Measurements from ENCODE around the gene COL20A1. TPM values are rescaled to one million over a fixed set of nuclear protein-coding genes. Genes with fewer than 3 reads are reported as not detected.
A peak's percentile ranks its signal among the peaks of the same experiment; 100 is the strongest.

Gene COL20A1
- total RNA-seq, 1 donor from 2014 or later, result not detected

DNA sequence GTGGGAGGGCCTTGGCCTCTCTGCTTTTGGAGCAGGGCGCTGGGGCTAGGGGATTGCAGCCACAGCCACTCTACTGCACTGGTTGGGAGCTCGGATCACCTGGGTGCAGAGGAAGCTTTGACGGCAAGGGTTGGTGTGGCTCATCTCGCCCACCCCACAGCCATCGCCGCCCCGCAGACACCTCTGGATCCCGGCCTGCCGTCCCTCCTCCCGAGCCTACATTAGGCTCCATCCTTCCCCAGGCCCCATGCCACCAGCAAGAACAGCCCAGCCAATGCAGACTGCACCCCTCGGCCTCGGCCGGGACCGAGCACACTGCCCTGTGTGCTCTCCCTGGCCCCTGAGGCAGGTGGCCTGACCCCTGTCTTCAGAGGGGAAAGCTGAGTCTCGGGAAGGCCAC lies 32.5 kb upstream of the COL20A1 start:
- ATAC-seq (no peak), DNase-seq (ENCODE audit: low spot score) (no peak)

DNA sequence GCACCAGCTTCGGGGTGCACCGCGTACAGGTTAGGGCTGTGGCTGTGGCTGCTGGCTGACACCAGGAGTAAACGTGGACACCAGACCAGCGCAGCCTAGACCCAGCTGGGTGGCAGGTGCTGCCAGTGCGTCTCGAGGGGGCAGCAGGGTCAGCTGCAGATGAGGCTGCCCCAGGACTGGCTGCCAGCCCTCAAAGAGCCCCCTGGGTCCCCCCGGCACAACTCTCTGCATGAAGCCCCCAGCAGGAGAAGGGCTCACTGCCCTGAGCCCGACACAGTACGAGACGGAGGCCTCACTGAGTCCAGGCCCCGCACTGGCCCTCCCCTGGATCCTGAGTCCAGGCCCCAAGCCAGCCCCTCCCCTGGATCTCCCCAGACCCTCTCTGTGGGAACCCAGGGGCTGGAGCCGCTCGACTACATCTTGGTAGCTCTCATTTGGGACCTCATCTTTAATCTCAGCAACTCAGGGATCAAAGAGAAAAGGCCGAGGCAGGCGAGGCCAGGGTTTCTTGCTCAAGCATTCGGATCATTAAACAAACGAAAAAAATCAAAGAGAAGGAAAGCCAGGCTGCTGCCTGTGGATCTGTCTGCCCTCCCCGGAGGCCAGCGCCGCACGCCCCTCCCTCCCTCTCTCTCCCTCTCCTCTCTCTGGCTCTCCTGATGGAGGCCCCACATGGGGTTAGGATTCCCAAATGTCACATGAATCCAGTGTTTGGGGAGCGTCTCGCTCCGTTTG lies 31.8 kb upstream of the COL20A1 start:
- ATAC-seq, result no peak

DNA sequence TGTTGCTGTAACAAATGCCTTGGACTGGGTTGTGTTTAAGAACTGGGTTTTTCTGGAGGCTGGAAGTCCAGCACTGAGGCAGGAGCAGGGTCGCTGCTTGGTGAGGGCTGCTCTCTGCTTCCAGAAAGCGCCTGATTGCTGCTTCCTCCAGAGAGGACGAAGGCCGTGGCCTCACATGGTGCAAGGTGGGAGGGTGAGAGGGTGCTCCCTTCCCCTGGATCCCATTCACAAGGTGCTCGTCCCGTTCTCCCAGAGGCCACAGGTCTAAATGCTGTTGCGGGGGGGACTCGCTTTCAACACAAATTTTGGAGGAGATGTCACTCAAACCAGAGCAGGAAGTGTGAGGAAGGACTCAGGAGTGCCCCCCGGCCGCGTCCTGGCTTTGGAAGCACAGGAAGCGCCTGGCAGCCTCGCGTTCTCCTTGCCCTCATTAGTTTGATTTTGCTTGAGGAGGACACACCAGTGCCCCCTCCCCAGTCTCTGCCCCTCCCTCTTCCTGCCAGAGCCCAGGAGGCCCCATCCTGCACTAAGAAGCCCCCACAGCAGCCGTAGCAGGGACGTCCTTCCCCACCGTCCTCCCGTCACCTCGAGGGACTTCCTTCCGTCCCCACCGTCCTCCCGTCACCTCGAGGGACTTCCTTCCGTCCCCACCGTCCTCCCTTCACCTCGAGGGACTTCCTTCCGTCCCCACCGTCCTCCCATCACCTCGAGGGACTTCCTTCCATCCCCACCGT lies 31.0 kb upstream of the COL20A1 start:
- ATAC-seq, result no peak
- no peak for DNase-seq (ENCODE audit: low spot score)

More for the DNA sequence above, 31.8 kb upstream of the COL20A1 start:
- no peak for DNase-seq (ENCODE audit: low spot score)

- no peak for ATAC-seq
- no peak for DNase-seq (ENCODE audit: low spot score)
Measured at GRCh38 chr20:63262836-63263235, 30.1 kb upstream of the COL20A1 start.

DNA sequence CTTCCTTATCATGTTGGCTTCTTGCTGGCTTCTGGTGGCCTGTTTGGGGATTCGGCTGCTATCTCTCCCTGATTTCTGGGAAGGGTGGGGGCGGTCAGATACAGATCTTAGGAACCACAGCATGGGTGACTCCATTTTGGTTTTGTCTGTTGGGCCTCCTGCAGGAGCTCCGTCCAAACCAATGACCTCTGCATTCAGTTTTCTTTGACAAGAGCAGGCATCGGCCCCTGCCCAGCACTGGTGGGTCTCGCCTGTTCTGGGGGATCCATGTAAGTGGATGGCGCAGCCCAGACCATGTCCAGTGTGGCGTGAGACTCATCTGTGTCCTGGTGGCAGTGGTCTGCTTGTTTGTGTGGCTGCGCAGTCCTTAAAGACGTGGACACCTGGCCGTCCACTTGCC lies 29.0 kb upstream of the COL20A1 start:
- ATAC-seq (no peak), DNase-seq (ENCODE audit: low spot score) (no peak)

GRCh38 chr20:63264519-63264918 lies 28.5 kb upstream of the COL20A1 start:
- ATAC-seq, result no peak
- DNase-seq (ENCODE audit: low spot score), result no peak

GRCh38 chr20:63265891-63266515 lies 27.0 kb upstream of the COL20A1 start:
- DNase-seq (ENCODE audit: low spot score) (no peak), ATAC-seq (no peak)

GRCh38 chr20:63267691-63268090 lies 25.3 kb upstream of the COL20A1 start:
- ATAC-seq, result no peak
- no peak for DNase-seq (ENCODE audit: low spot score)

DNA sequence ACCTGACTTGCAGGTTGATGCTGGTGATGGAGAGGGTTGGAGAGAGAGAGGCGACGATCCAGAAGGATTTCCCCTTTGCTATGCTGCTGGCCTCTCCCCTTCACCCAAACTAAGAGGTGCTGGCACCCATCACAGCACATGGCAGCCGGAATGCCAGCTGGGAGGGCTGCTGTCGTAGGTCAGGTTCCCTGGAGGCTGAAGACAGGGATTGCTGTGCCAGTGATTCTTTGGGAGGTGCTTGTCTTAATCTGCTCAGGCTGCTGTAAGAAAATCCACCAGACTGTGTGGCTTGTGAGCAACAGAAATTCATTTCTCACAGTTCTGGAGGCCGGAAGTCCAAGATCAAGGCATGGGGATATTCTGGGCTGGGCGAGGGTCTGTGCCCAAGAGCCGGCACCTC lies 24.7 kb upstream of the COL20A1 start:
- no peak for ATAC-seq

DNA sequence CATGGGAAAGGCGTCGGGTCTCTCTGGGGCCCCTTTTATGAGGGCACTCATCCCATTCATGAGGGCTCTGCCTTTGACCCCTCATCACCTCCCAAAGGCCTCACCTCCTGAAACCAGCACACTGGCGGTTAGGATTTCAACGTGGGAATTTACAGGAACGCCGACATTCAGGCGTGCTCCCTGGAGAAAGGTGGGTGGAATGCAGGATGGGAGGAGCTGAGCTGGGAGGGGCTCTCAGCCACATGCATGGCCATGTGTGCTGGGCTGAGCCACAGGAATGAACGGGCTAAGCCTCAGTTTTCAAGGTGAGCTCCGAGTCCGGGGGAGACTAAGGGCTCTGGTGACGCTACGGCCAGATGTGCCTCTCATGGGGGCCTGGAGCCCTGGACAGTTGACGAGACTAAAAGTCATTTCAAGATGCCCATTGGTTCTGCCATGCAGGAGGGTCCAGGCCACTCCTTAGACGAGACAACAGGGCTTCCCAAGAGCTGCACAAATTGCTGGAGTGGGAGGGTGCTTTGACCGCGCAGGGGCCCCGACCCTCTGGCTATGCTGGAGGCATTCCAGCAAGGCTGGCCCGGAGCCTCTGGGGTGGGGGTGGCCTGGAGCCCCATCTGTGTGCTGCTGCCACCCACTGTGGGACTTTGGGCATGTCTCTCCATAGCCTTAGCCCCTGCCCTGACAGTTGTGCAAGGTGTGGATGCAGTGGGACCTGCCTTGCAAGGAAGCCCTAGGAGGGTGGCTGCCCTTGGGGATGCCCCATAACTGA lies 24.1 kb upstream of the COL20A1 start:
- DNase-seq (ENCODE audit: low spot score) (no peak), ATAC-seq (no peak)

More for the DNA sequence above, 24.7 kb upstream of the COL20A1 start:
- DNase-seq (ENCODE audit: low spot score), result no peak

DNA sequence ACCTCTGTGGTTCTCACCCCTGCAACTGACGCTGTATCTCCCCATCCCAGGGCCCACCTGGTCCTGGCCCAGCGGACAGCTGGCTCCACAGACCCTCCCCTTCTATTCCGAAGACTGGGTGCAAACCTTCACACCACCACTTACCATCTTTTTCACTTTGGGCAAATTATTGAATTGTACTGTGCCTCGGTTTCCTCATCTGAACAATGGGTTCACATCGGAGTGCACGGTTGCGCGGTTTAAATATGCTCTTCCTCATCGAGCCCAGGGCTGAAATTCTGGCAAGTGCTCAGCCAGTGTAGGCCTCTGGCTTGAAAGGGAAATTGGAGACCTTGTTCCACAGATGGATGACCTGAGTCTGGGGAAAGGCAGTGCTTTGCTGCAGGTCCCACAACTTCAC lies 23.3 kb upstream of the COL20A1 start:
- DNase-seq (ENCODE audit: low spot score) (no peak), ATAC-seq (no peak)

GRCh38 chr20:63270606-63271325 lies 22.2 kb upstream of the COL20A1 start:
- no peak for DNase-seq (ENCODE audit: low spot score)
- ATAC-seq, result no peak

- ATAC-seq, result peak; percentile 97
- DNase-seq (ENCODE audit: low spot score), result peak; percentile 87
Measured at GRCh38 chr20:63272105-63273058, 20.6 kb upstream of the COL20A1 start, which contains the start of gene ARFGAP1. ARFGAP1 (plus strand) TSS chr20:63272813; CDS start chr20:63275581, 2,768 bp downstream.

DNA sequence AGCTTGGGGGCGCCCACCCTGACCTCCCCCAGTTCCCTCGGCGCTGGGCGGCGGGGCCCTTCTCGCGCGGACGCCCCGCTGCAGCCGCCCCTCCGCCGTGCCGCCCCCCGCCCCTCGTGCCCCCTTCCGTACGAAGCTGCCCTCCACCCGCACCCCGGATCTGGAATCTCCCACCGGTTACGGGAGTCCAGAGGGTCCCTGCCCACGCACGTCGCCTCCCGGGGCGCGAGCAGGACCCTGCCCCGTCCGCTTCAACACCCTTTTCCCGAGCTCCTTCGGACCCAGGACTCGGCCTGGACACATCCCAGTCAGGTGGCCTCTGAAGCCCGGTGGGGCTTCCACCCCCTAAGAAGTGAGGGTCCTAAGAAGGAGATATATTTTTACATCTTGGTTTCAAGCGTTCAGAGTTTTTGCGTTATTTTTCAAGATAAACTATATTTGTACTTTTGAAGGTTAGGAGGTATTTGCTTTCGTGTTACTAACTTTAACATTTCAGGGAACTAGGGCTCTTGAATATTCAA lies 19.9 kb upstream of the COL20A1 start:
- DNase-seq (ENCODE audit: low spot score), result no peak
- no peak for ATAC-seq

GRCh38 chr20:63273635-63274380 lies 19.2 kb upstream of the COL20A1 start:
- ATAC-seq, result no peak
- no peak for DNase-seq (ENCODE audit: low spot score)

DNA sequence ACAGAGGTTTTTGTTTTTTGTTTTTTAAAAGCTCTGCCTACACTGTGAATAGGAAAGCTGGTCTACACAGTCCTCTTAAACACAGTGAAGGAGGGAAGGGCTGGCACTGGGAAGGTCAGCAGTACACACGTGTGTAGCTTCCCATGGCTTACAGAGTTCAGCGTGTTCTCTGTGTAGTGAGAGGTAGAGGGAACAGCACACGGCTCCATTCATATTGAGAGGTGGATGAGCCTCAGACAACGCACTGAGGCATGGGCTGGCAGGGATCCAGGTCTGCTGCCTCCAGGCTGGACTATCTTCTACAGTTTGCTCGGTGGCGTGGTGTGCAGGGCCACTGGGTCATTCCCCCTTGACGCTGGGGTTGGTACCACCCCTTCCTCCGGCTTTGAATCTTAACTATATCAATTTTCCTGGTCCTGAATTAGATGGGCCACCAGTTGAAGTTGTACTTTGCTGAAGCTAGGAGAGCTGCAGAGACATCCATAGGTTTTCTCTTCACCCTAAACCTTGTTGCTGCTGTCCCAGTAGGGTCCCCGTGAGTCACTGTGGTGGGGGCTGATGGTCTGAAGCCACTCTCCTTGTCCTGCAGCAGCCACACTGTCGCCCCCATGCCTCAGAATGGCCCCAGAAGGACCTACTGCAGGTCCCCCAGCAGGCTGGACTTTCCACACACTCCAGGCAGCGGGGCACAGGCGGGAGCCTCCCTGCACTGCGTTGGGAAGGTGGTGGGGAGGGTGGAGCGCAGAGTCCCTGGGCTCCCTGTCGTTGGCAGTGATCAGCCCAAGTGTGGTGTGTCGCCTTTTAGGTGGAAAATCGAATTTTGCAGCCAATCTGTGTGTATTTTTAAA lies 18.4 kb upstream of the COL20A1 start:
- ATAC-seq (no peak), DNase-seq (ENCODE audit: low spot score) (no peak)

DNA sequence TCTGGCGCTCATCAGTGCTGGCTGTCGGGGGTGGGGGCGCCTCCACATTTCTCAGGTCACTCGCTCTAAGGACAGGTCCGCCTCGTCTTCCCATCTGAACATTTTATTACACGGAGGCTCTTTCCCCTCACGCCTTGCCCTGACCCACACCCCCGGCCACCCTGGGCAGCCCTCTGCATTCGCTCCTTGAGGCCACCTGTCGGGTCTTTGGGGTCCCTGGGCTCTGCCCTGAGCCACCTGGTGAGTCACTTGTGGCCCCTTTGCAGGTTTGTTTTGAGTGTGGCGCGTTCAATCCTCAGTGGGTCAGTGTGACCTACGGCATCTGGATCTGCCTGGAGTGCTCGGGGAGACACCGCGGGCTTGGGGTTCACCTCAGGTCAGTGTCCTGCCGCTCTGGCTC lies 17.2 kb upstream of the COL20A1 start:
- no peak for ATAC-seq
- no peak for DNase-seq (ENCODE audit: low spot score)
